IMR-90 (cell line): ENCODE results near the gene CHIT1. TPM values are rescaled to one million over a fixed set of nuclear protein-coding genes. Genes with fewer than 3 reads are reported as not detected.

Experiments
- ATAC-seq: fragments of 200-7000 bp; cut with Tn5 transposase; 2 replicates; pipeline ENCODE4 v1.9.1; 2020; ENCODE audit warnings: low read depth, mild to moderate bottlenecking, moderate library complexity
- BruUV-seq: library from RNA; stranded (reverse); fragments of 400-500 nt; replicated peaks from 2 replicates; lab custom pipeline; 2021; lab: Mats Ljungman, UMichigan
- CTCF ChIA-PET: fragments of 300-600 bp; formaldehyde crosslinking; extraction: SDS; loops from one replicate; lab custom pipeline; 2021; ENCODE audit warnings: antibody characterized with exemption; lab: Yijun Ruan, JAX
- POLR2A ChIA-PET: fragments of 300-600 bp; sonication (Branson Sonifier 250); formaldehyde crosslinking; loops from one replicate; lab custom pipeline; 2022; ENCODE audit warnings: antibody characterized with exemption; ENCODE audit not compliant: unreplicated experiment; lab: Charles Lee
- DNase-seq: peaks from one replicate; pipeline ENCODE4 v3.0.0; 2013
- H2AFZ ChIP-seq: replicated peaks from 2 replicates; pipeline ENCODE3; 2013; ENCODE audit warnings: low read length, mild to moderate bottlenecking; ENCODE audit not compliant: poor library complexity
- H2AK5ac ChIP-seq: 2 replicates; pipeline ENCODE4 v1.6.1; 2013; ENCODE audit warnings: low read depth, low read length, inconsistent platforms
- H2AK9ac ChIP-seq: replicated peaks from 2 replicates; pipeline ENCODE3; 2013; ENCODE audit warnings: mild to moderate bottlenecking, low read depth, low read length, moderate library complexity; ENCODE audit not compliant: poor library complexity
- H2BK120ac ChIP-seq: 2 replicates; pipeline ENCODE4 v1.6.1; 2013; ENCODE audit warnings: low read depth, low read length, inconsistent platforms
- H2BK15ac ChIP-seq: 3 replicates; pipeline ENCODE4 v1.6.1; 2013; ENCODE audit warnings: low read depth, low read length, inconsistent platforms
- H2BK20ac ChIP-seq: 2 replicates; pipeline ENCODE4 v1.6.1; 2013; ENCODE audit warnings: low read depth, mild to moderate bottlenecking, inconsistent platforms, low read length, moderate library complexity
- H2BK5ac ChIP-seq: 2 replicates; pipeline ENCODE4 v1.6.1; 2013; ENCODE audit warnings: mild to moderate bottlenecking, low read depth, low read length, inconsistent platforms; ENCODE audit not compliant: poor library complexity, severe bottlenecking
- H3K14ac ChIP-seq: replicated peaks from 2 replicates; pipeline ENCODE4 v1.6.1; 2013; ENCODE audit warnings: low read depth, low read length, inconsistent platforms
- H3K18ac ChIP-seq: 2 replicates; pipeline ENCODE4 v1.6.1; 2013; ENCODE audit warnings: low read depth, low read length, control low read depth
- H3K23ac ChIP-seq: 2 replicates; pipeline ENCODE4 v1.6.1; 2013; ENCODE audit warnings: low read depth, low read length, inconsistent platforms
- H3K27ac ChIP-seq: 2 replicates; pipeline ENCODE4 v1.5.1; 2013; ENCODE audit warnings: mild to moderate bottlenecking, control low read depth, low read length; ENCODE audit not compliant: insufficient read depth
- H3K27me3 ChIP-seq: 2 replicates; pipeline ENCODE4 v1.6.1; 2013; ENCODE audit warnings: low read length; ENCODE audit not compliant: control insufficient read depth, insufficient read depth
- H3K36me3 ChIP-seq: 2 replicates; pipeline ENCODE4 v1.6.1; 2013; ENCODE audit warnings: low read length, mixed read lengths; ENCODE audit not compliant: control insufficient read depth, insufficient read depth
- H3K4ac ChIP-seq: 2 replicates; pipeline ENCODE4 v1.6.1; 2013; ENCODE audit warnings: low read depth, low read length, inconsistent platforms
- H3K4me1 ChIP-seq: 2 replicates; pipeline ENCODE4 v1.6.1; 2013; ENCODE audit warnings: low read length, mixed read lengths; ENCODE audit not compliant: control insufficient read depth, insufficient read depth
- H3K4me2 ChIP-seq: 2 replicates; pipeline ENCODE4 v1.6.1; 2013; ENCODE audit warnings: low read depth, mild to moderate bottlenecking, control low read depth, low read length, moderate library complexity
- H3K4me3 ChIP-seq: 2 replicates; pipeline ENCODE4 v1.5.1; 2013; ENCODE audit warnings: low read depth, mild to moderate bottlenecking, control low read depth, low read length, moderate library complexity; ENCODE audit not compliant: insufficient read depth
- H3K56ac ChIP-seq: 2 replicates; pipeline ENCODE4 v1.6.1; 2013; ENCODE audit warnings: low read length, inconsistent platforms; ENCODE audit not compliant: insufficient read depth; ENCODE audit errors: extremely low read depth
- H3K79me1 ChIP-seq, 2 experiments: 2 replicates each; pipeline ENCODE4 v1.6.1; 2013; ENCODE audit warnings: low read length in 2 of 2, inconsistent platforms in 1 of 2, low read depth in 1 of 2
- H3K9ac ChIP-seq: 2 replicates; pipeline ENCODE4 v1.6.1; 2013; ENCODE audit warnings: low read depth, low read length, control low read depth
- H3K9me1 ChIP-seq: 2 replicates; pipeline ENCODE4 v1.6.1; 2013; ENCODE audit warnings: low read length, inconsistent platforms; ENCODE audit not compliant: insufficient read depth
- H3K9me3 ChIP-seq: 2 replicates; pipeline ENCODE4 v1.6.1; 2013; ENCODE audit warnings: low read length; ENCODE audit not compliant: control insufficient read depth, insufficient read depth
- H4K20me1 ChIP-seq: 2 replicates; pipeline ENCODE4 v1.6.1; 2013; ENCODE audit warnings: low read length, inconsistent platforms; ENCODE audit not compliant: insufficient read depth
- H4K5ac ChIP-seq: 2 replicates; pipeline ENCODE4 v1.6.1; 2013; ENCODE audit warnings: mild to moderate bottlenecking, low read depth, low read length, control low read depth
- H4K8ac ChIP-seq, 2 experiments: 2 replicates each; pipeline ENCODE4 v1.6.1; 2013; ENCODE audit warnings: low read depth in 2 of 2, low read length in 2 of 2, control low read depth in 1 of 2, inconsistent platforms in 1 of 2
- H4K91ac ChIP-seq: 2 replicates; pipeline ENCODE4 v1.6.1; 2013; ENCODE audit warnings: low read depth, low read length, inconsistent platforms; ENCODE audit not compliant: insufficient read depth
- BHLHE40 ChIP-seq: fragments of 150-350 bp; IDR thresholded peaks from 2 replicates; pipeline ENCODE4 v1.6.1; 2016; ENCODE audit warnings: mild to moderate bottlenecking, low read depth, low read length
- CEBPB ChIP-seq: IDR thresholded peaks from 2 replicates; pipeline ENCODE4 v1.6.1; 2012; ENCODE audit warnings: low read depth, low read length, improper control_type of control experiment
- CHD1 ChIP-seq: IDR thresholded peaks from 2 replicates; pipeline ENCODE4 v1.6.1; 2012; ENCODE audit warnings: low read depth, low read length, improper control_type of control experiment
- ELK1 ChIP-seq: fragments of 150-350 bp; IDR thresholded peaks from 2 replicates; pipeline ENCODE4 v1.6.1; 2016; ENCODE audit warnings: low read depth, mild to moderate bottlenecking, low read length, moderate library complexity, borderline replicate concordance
- FOS ChIP-seq: fragments of 150-350 bp; IDR thresholded peaks from 2 replicates; pipeline ENCODE4 v1.6.1; 2016; ENCODE audit warnings: low read depth, low read length
- MAFK ChIP-seq: IDR thresholded peaks from 2 replicates; pipeline ENCODE4 v1.6.1; 2012; ENCODE audit warnings: low read depth, low read length, improper control_type of control experiment
- MAZ ChIP-seq: IDR thresholded peaks from 2 replicates; pipeline ENCODE4 v1.6.1; 2012; ENCODE audit warnings: low read depth, mild to moderate bottlenecking, low read length, improper control_type of control experiment, moderate library complexity, borderline replicate concordance
- NFE2L2 ChIP-seq: fragments of 150-350 bp; IDR thresholded peaks from 2 replicates; pipeline ENCODE4 v1.6.1; 2016; ENCODE audit warnings: low read depth, mild to moderate bottlenecking, low read length
- POLR2A ChIP-seq: IDR thresholded peaks from 2 replicates; pipeline ENCODE4 v1.6.1; 2012; ENCODE audit warnings: mild to moderate bottlenecking, low read depth, low read length
- RAD21 ChIP-seq: IDR thresholded peaks from 2 replicates; pipeline ENCODE4 v1.6.1; 2012; ENCODE audit warnings: low read length, improper control_type of control experiment
- RCOR1 ChIP-seq: IDR thresholded peaks from 2 replicates; pipeline ENCODE4 v1.6.1; 2012; ENCODE audit warnings: mild to moderate bottlenecking, low read length, improper control_type of control experiment; ENCODE audit not compliant: insufficient replicate concordance
- RFX5 ChIP-seq: IDR thresholded peaks from 2 replicates; pipeline ENCODE4 v1.8.0; 2012; ENCODE audit warnings: low read depth, mild to moderate bottlenecking, low read length, moderate library complexity
- SMC3 ChIP-seq: fragments of 150-350 bp; IDR thresholded peaks from 2 replicates; pipeline ENCODE4 v1.6.1; 2016; ENCODE audit warnings: low read depth, mild to moderate bottlenecking, antibody characterized with exemption, low read length, moderate library complexity
- WGBS, 2 experiments: methylation state at CpG; one replicate each; pipeline versions ENCODE4 v1.1.5 to v1.1.7; 2013; ENCODE audit warnings: missing lambda C conversion rate in 2 of 2; ENCODE audit not compliant: insufficient read length in 1 of 2; ENCODE audit errors: extremely low coverage in 2 of 2; 5-methylcytosine and 5-hydroxymethylcytosine counted together
- dilution Hi-C: fragments of 300-500 bp; cut with HindIII; formaldehyde crosslinking; loops from one replicate; pipeline ENCODE4 v1.14.3; 2018; ENCODE audit warnings: low sequenced_read_pairs; ENCODE audit not compliant: unreplicated experiment
- in situ Hi-C: fragments of 300-500 bp; cut with MboI; formaldehyde crosslinking; loops from 3 replicates; pipeline ENCODE4 v1.14.3; 2019; ENCODE audit warnings: low sequenced_read_pairs, inconsistent platforms, mixed read lengths
- intact Hi-C: fragments of 100-400 bp; cut with micrococcal nuclease; formaldehyde crosslinking; loops from 2 replicates; pipeline ENCODE4 v1.10.0; 2022
- polyA plus RNA-seq, 3 experiments: library from polyadenylated mRNA; depleted of rRNA; stranded (reverse); fragments of >200 nt; gene quantifications; 2 replicates each; pipeline ENCODE4 v1.2.3, GENCODE V29; 2012; ENCODE audit warnings: low replicate concordance in 1 of 3
- total RNA-seq: library from RNA; depleted of rRNA; stranded (reverse); fragments of >200 nt; gene quantifications from 2 replicates; pipeline ENCODE4 v1.2.3, GENCODE V29; 2012
- TF ChIP-seq, protein P1 (sequence below): fragments of 150-350 bp; IDR thresholded peaks from 2 replicates; pipeline ENCODE4 v1.6.1; 2017; ENCODE audit warnings: mild to moderate bottlenecking, antibody characterized with exemption, low read length, low read depth
- TF ChIP-seq, protein P2 (sequence below): conservative IDR thresholded peaks from 2 replicates; pipeline ENCODE4 v1.5.1; 2012; ENCODE audit warnings: mild to moderate bottlenecking, low read depth, low read length, improper control_type of control experiment

Gene CHIT1
- total and polyA plus RNA-seq, 2 of the 4 experiments (the other 2 are of a cell fraction): not detected

DNA sequence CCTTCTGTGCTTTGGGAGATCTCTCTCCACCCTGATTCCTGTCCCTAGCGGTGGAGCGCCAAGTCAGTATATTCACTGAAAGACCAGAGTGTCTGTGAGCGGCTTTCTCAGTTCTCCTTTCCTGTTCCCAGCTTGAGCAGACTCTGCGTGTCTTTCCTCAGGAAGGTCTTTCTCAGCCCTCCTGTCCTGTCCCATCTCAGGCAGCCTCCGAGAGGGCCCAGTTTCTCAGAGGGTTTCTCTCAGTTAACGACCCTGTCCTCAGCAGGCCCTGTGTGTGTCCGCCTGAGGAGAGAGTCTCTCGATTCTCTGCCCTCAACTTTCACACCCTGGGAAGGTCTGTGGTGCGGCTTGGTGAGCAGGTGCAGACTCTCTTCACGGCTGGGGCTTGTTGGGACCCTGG, 34.0 kb upstream of the CHIT1 start:
- H2AFZ ChIP-seq: peak overlapping the region; percentile 35
- POLR2A ChIA-PET: no interaction called here
- DNase-seq: no peak
- H4K5ac ChIP-seq: no peak overlapping the region
- no peaks in the 10 kb centered on the region for H3K4me1 ChIP-seq
- TF ChIP-seq NFE2L2 (no peak), RFX5 (no peak), RCOR1 (no peak), MAZ (no peak), POLR2A (no peak), MAFK (no peak), CEBPB (no peak), BHLHE40 (no peak), ELK1 (no peak), SMC3 (no peak), FOS (no peak), CHD1 (no peak), RAD21 (no peak)
- TF ChIP-seq, protein P1, sequence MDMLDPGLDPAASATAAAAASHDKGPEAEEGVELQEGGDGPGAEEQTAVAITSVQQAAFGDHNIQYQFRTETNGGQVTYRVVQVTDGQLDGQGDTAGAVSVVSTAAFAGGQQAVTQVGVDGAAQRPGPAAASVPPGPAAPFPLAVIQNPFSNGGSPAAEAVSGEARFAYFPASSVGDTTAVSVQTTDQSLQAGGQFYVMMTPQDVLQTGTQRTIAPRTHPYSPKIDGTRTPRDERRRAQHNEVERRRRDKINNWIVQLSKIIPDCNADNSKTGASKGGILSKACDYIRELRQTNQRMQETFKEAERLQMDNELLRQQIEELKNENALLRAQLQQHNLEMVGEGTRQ: no peak
- TF ChIP-seq, protein P2, sequence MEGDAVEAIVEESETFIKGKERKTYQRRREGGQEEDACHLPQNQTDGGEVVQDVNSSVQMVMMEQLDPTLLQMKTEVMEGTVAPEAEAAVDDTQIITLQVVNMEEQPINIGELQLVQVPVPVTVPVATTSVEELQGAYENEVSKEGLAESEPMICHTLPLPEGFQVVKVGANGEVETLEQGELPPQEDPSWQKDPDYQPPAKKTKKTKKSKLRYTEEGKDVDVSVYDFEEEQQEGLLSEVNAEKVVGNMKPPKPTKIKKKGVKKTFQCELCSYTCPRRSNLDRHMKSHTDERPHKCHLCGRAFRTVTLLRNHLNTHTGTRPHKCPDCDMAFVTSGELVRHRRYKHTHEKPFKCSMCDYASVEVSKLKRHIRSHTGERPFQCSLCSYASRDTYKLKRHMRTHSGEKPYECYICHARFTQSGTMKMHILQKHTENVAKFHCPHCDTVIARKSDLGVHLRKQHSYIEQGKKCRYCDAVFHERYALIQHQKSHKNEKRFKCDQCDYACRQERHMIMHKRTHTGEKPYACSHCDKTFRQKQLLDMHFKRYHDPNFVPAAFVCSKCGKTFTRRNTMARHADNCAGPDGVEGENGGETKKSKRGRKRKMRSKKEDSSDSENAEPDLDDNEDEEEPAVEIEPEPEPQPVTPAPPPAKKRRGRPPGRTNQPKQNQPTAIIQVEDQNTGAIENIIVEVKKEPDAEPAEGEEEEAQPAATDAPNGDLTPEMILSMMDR: no peak
- 100% methylated on average over 3 of the region's 10 CpGs; no CpG with 5 or more reads in 1 of the 2 experiments for WGBS, 2 experiments
- no peak overlapping the region for H3K4me3 ChIP-seq
- H4K8ac ChIP-seq: no peak overlapping the region
- peaks cover 15% of the 10 kb centered on the region for H3K27me3 ChIP-seq
- no peaks in the 10 kb centered on the region for H4K20me1 ChIP-seq
- no peak overlapping the region for H3K18ac ChIP-seq
- no peaks in the 10 kb centered on the region for H3K36me3 ChIP-seq
- H3K23ac ChIP-seq: no peak overlapping the region
- no peak overlapping the region for H2BK120ac ChIP-seq
- no peak overlapping the region for H4K91ac ChIP-seq
- CTCF ChIA-PET: no interaction called here
- H2BK20ac ChIP-seq: no peak overlapping the region
- H3K9ac ChIP-seq: no peak overlapping the region
- H2AK5ac ChIP-seq: no peak overlapping the region
- H3K56ac ChIP-seq: no peak overlapping the region
- H3K27ac ChIP-seq: no peak overlapping the region
- H3K9me3 ChIP-seq: no peaks in the 10 kb centered on the region
- H3K4me2 ChIP-seq: no peak overlapping the region
- H3K14ac ChIP-seq: no peak overlapping the region
- no peak overlapping the region for H2BK5ac ChIP-seq
- H3K79me1 ChIP-seq: no peaks in the 10 kb centered on the region
- in situ Hi-C loops (no loop called here), intact Hi-C loops (no loop called here), dilution Hi-C loops (no loop called here)
- no peak for ATAC-seq
- BruUV-seq: no TSS peak
- no peaks in the 10 kb centered on the region for H3K9me1 ChIP-seq
- H2BK15ac ChIP-seq: no peak overlapping the region
- no peak overlapping the region for H2AK9ac ChIP-seq
- H3K4ac ChIP-seq: no peak overlapping the region
